GM18505 (cell line): ENCODE measurements around the gene EVA1C.
"Not testable (repeated sequence)": the region's sequence is repeated elsewhere in the genome, so short reads cannot be mapped to it uniquely, and the experiment has no call there.

Experiments
- ATAC-seq: cut with Tn5 transposase; IDR thresholded peaks from one replicate; pipeline ENCODE4 v1.9.1; 2021; ENCODE audit not compliant: unreplicated experiment
- POLR2A ChIP-seq: IDR thresholded peaks from 4 replicates; pipeline ENCODE4 v1.6.1; 2011; ENCODE audit warnings: borderline replicate concordance; ENCODE audit not compliant: insufficient read depth, insufficient read length; ENCODE audit errors: extremely low read depth

EVA1C gene

GRCh38 chr21:32559006-32559610 is 146.6 kb downstream of the EVA1C start:
- no peak for TF ChIP-seq POLR2A
- ATAC-seq = no peak

GRCh38 chr21:32560896-32561295 is 148.4 kb downstream of the EVA1C start:
- no peak for ATAC-seq
- no peak for TF ChIP-seq POLR2A

- not testable (repeated sequence) for ATAC-seq
Observed at GRCh38 chr21:32561476-32561875, 149.0 kb downstream of the EVA1C start.

- no peak for ATAC-seq
- no peak for TF ChIP-seq POLR2A
Observed at GRCh38 chr21:32562426-32562825, 149.9 kb downstream of the EVA1C start.

GRCh38 chr21:32562915-32563314 is 150.4 kb downstream of the EVA1C start:
- ATAC-seq = no peak
- TF ChIP-seq POLR2A = no peak
